Hepatocyte (in vitro differentiated cells): ENCODE measurements around the gene ZNF138. TPM values are rescaled to one million over a fixed set of nuclear protein-coding genes. Genes with fewer than 3 reads are reported as not detected.
"Not testable (repeated sequence)": the region's sequence is repeated elsewhere in the genome, so short reads cannot be mapped to it uniquely, and the experiment has no call there.

Experiments used
- DNase-seq: peaks from one replicate; pipeline ENCODE4 v3.0.0-alpha.2; 2016; ENCODE audit warnings: low spot score
- H2AFZ ChIP-seq: fragments of 200-600 bp; sonication (generic); 2 replicates; pipeline ENCODE4 v1.6.0; 2016; ENCODE audit warnings: antibody characterized with exemption, mild to moderate bottlenecking
- H3K27ac ChIP-seq: fragments of 200-600 bp; sonication (generic); 2 replicates; pipeline ENCODE4 v1.5.1; 2016; ENCODE audit warnings: mild to moderate bottlenecking
- H3K27me3 ChIP-seq: fragments of 200-600 bp; sonication (generic); 2 replicates; pipeline ENCODE4 v1.6.1; 2016
- H3K36me3 ChIP-seq: fragments of 200-600 bp; sonication (generic); replicated peaks from 2 replicates; pipeline ENCODE4 v1.5.1; 2016; ENCODE audit warnings: low read depth; ENCODE audit not compliant: insufficient read depth
- H3K4me1 ChIP-seq: fragments of 200-600 bp; sonication (generic); 2 replicates; pipeline ENCODE4 v1.5.1; 2016; ENCODE audit warnings: mild to moderate bottlenecking, moderate library complexity; ENCODE audit not compliant: insufficient read depth
- H3K4me2 ChIP-seq: fragments of 200-600 bp; sonication (generic); 2 replicates; pipeline ENCODE4 v1.6.0; 2016
- H3K4me3 ChIP-seq: fragments of 200-600 bp; sonication (generic); 2 replicates; pipeline ENCODE4 v1.5.1; 2016; ENCODE audit warnings: mild to moderate bottlenecking
- H3K79me2 ChIP-seq: fragments of 200-600 bp; sonication (generic); 2 replicates; pipeline ENCODE4 v1.6.0; 2017; ENCODE audit warnings: mild to moderate bottlenecking
- H3K9me2 ChIP-seq: fragments of 200-600 bp; sonication (generic); replicated peaks from 2 replicates; pipeline ENCODE4 v1.6.0; 2017; ENCODE audit warnings: mild to moderate bottlenecking; ENCODE audit not compliant: insufficient read depth
- H3K9me3 ChIP-seq: fragments of 200-600 bp; sonication (generic); 2 replicates; pipeline ENCODE4 v1.5.1; 2016; ENCODE audit warnings: low read depth, mild to moderate bottlenecking
- H4K20me1 ChIP-seq: fragments of 200-600 bp; sonication (generic); 2 replicates; pipeline ENCODE4 v1.6.0; 2016; ENCODE audit warnings: mild to moderate bottlenecking; ENCODE audit not compliant: insufficient read depth, poor library complexity, severe bottlenecking
- EZH2 ChIP-seq: fragments of 200-600 bp; sonication (generic); IDR thresholded peaks from 2 replicates; pipeline ENCODE4 v1.6.1; 2016; ENCODE audit warnings: antibody characterized with exemption, mild to moderate bottlenecking, borderline replicate concordance
- EZH2phosphoT487 ChIP-seq: fragments of 200-600 bp; sonication (generic); IDR thresholded peaks from one replicate; pipeline ENCODE4 v1.6.1; 2018; ENCODE audit warnings: antibody characterized with exemption, mild to moderate bottlenecking, low read depth, moderate library complexity; ENCODE audit not compliant: unreplicated experiment, severe bottlenecking
- WGBS: methylation state at CpG from one replicate; pipeline ENCODE4 v1.1.6; 2016; ENCODE audit warnings: low lambda C conversion rate; ENCODE audit errors: missing lambda C conversion rate; 5-methylcytosine and 5-hydroxymethylcytosine counted together
- polyA plus RNA-seq: library from polyadenylated mRNA; unstranded; fragments of >200 nt; fragmentation: Nextera tagmentation; extraction: Ambion mirVana; gene quantifications from 2 replicates; pipeline ENCODE4 v1.2.1, GENCODE V29; 2016
- total RNA-seq: library from RNA; depleted of rRNA; stranded (reverse); fragments of >200 nt; gene quantifications from 2 replicates; pipeline ENCODE4 v1.2.3, GENCODE V29; 2014
- TF ChIP-seq, protein P1 (sequence below): fragments of 200-600 bp; sonication (generic); IDR thresholded peaks from 2 replicates; pipeline ENCODE4 v1.5.1; 2016; ENCODE audit warnings: antibody characterized with exemption, mild to moderate bottlenecking; ENCODE audit not compliant: poor library complexity

ZNF138 gene
- total and polyA plus RNA-seq, 2 experiments from 2014 or later, result 3.8 to 9.6 TPM

- H3K4me2 ChIP-seq, result no peak overlapping the region
- no peak overlapping the region for H3K4me3 ChIP-seq
- TF ChIP-seq EZH2phosphoT487 (no peak), EZH2 (no peak)
- TF ChIP-seq, protein P1, sequence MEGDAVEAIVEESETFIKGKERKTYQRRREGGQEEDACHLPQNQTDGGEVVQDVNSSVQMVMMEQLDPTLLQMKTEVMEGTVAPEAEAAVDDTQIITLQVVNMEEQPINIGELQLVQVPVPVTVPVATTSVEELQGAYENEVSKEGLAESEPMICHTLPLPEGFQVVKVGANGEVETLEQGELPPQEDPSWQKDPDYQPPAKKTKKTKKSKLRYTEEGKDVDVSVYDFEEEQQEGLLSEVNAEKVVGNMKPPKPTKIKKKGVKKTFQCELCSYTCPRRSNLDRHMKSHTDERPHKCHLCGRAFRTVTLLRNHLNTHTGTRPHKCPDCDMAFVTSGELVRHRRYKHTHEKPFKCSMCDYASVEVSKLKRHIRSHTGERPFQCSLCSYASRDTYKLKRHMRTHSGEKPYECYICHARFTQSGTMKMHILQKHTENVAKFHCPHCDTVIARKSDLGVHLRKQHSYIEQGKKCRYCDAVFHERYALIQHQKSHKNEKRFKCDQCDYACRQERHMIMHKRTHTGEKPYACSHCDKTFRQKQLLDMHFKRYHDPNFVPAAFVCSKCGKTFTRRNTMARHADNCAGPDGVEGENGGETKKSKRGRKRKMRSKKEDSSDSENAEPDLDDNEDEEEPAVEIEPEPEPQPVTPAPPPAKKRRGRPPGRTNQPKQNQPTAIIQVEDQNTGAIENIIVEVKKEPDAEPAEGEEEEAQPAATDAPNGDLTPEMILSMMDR, result no peak
- WGBS, result 96% methylated on average over 4 of the region's 4 CpGs
- H3K9me2 ChIP-seq, result no peaks in the 10 kb centered on the region
- H4K20me1 ChIP-seq, result no peaks in the 10 kb centered on the region
- H3K36me3 ChIP-seq, result no peaks in the 10 kb centered on the region
- H3K79me2 ChIP-seq, result no peaks in the 10 kb centered on the region
- peaks cover 8% of the 10 kb centered on the region for H3K9me3 ChIP-seq
- DNase-seq, result no peak
- H3K27me3 ChIP-seq, result no peaks in the 10 kb centered on the region
- H2AFZ ChIP-seq, result no peak overlapping the region
- no peak overlapping the region for H3K27ac ChIP-seq
- no peaks in the 10 kb centered on the region for H3K4me1 ChIP-seq
Measured at GRCh38 chr7:64832136-64832535, 37.9 kb downstream of the ZNF138 start.

- Histone ChIP-seq H3K4me1 (no peaks in the 10 kb centered on the region), H3K4me2 (no peak overlapping the region), H3K79me2 (no peaks in the 10 kb centered on the region), H2AFZ (no peak overlapping the region), H3K9me2 (no peaks in the 10 kb centered on the region), H3K4me3 (no peak overlapping the region), H3K36me3 (no peaks in the 10 kb centered on the region), H3K27ac (no peak overlapping the region), H4K20me1 (no peaks in the 10 kb centered on the region), H3K27me3 (no peaks in the 10 kb centered on the region), H3K9me3 (peaks cover 2% of the 10 kb centered on the region)
- no peak for DNase-seq
- TF ChIP-seq, protein P1, result no peak
- TF ChIP-seq EZH2 (no peak), EZH2phosphoT487 (no peak)
- 90% methylated on average over 15 of the region's 16 CpGs for WGBS
Measured at GRCh38 chr7:64834989-64835388, 40.8 kb downstream of the ZNF138 start.

GRCh38 chr7:64835856-64836255 lies 41.6 kb downstream of the ZNF138 start:
- not testable (repeated sequence) for H4K20me1 ChIP-seq, H3K4me1 ChIP-seq, H2AFZ ChIP-seq, H3K27me3 ChIP-seq, H3K4me3 ChIP-seq, H3K36me3 ChIP-seq, H3K9me2 ChIP-seq, H3K79me2 ChIP-seq, H3K4me2 ChIP-seq, H3K9me3 ChIP-seq, DNase-seq, H3K27ac ChIP-seq
- 96% methylated on average over 8 of the region's 8 CpGs for WGBS

GRCh38 chr7:64838051-64838450 lies 43.8 kb downstream of the ZNF138 start:
- H3K9me3 ChIP-seq, H3K4me3 ChIP-seq, H3K36me3 ChIP-seq, H3K79me2 ChIP-seq, H4K20me1 ChIP-seq, H3K9me2 ChIP-seq, DNase-seq, H3K4me1 ChIP-seq, H3K4me2 ChIP-seq, H3K27ac ChIP-seq, H2AFZ ChIP-seq, H3K27me3 ChIP-seq: not testable (repeated sequence)
- 89% methylated on average over 9 of the region's 17 CpGs for WGBS

- H2AFZ ChIP-seq, result no peak overlapping the region
- H3K36me3 ChIP-seq, result no peaks in the 10 kb centered on the region
- 73% methylated on average over 14 of the region's 14 CpGs for WGBS
- no peak overlapping the region for H3K27ac ChIP-seq
- H4K20me1 ChIP-seq, result no peaks in the 10 kb centered on the region
- TF ChIP-seq EZH2, result no peak
- TF ChIP-seq, protein P1, result no peak
- TF ChIP-seq EZH2phosphoT487, result no peak
- H3K9me3 ChIP-seq, result no peaks in the 10 kb centered on the region
- H3K4me2 ChIP-seq, result no peak overlapping the region
- no peaks in the 10 kb centered on the region for H3K9me2 ChIP-seq
- no peaks in the 10 kb centered on the region for H3K4me1 ChIP-seq
- DNase-seq, result no peak
- no peaks in the 10 kb centered on the region for H3K79me2 ChIP-seq
- H3K4me3 ChIP-seq, result no peak overlapping the region
- no peaks in the 10 kb centered on the region for H3K27me3 ChIP-seq
Measured at GRCh38 chr7:64838691-64839090, 44.5 kb downstream of the ZNF138 start.
